IPS DF 6.9 (cell line): ENCODE data around the gene RPL13.

ENCODE experiments used
- DNase-seq: peaks from one replicate; pipeline ENCODE4 v3.0.0-alpha.2; 2013; ENCODE audit warnings: low read depth, low spot score
- H3K27ac ChIP-seq: one replicate; pipeline ENCODE4 v1.5.1; 2013; ENCODE audit warnings: low read length, control low read depth
- H3K27me3 ChIP-seq: 2 replicates; pipeline ENCODE4 v1.6.1; 2013; ENCODE audit warnings: mild to moderate bottlenecking, low read length; ENCODE audit not compliant: control insufficient read depth, insufficient read depth
- H3K36me3 ChIP-seq: 2 replicates; pipeline ENCODE4 v1.6.1; 2013; ENCODE audit warnings: low read length; ENCODE audit not compliant: control insufficient read depth, insufficient read depth
- H3K4me1 ChIP-seq: 2 replicates; pipeline ENCODE4 v1.6.1; 2013; ENCODE audit warnings: low read length; ENCODE audit not compliant: control insufficient read depth, insufficient read depth
- H3K4me3 ChIP-seq: 2 replicates; pipeline ENCODE4 v1.5.1; 2013; ENCODE audit warnings: mild to moderate bottlenecking, low read length
- H3K9me3 ChIP-seq: 2 replicates; pipeline ENCODE4 v1.6.1; 2013; ENCODE audit warnings: low read length, inconsistent platforms; ENCODE audit not compliant: control insufficient read depth, insufficient read depth
- WGBS: extraction: QIAGEN DNeasy Blood & Tissue Kit; methylation state at CpG from one replicate; pipeline ENCODE4 v1.1.7; 2013; ENCODE audit warnings: mixed read lengths, missing lambda C conversion rate; ENCODE audit not compliant: insufficient read length, insufficient coverage; 5-methylcytosine and 5-hydroxymethylcytosine counted together

RPL13 gene

DNA sequence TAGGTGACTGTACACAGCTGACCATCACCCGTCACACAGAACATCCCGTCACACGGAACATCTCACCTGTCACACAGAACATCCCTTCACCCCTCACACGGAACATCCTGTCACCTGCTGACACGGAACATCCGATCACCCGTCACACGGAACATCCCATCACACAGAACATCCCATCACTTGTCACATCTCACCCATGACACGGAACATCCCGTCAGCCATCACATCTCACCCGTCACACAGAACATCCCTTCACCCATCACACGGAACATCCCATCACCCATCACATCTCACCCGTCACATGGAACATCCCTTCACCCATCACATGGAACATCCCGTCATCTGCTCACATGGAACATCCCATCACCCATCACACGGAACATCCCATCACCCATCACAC is 18.9 kb downstream of the RPL13 start:
- Histone ChIP-seq H3K36me3 (peaks cover 11% of the 10 kb centered on the region), H3K27ac (no peak overlapping the region), H3K4me3 (no peak overlapping the region), H3K4me1 (no peaks in the 10 kb centered on the region; the same call in 1 of the 2 replicates), H3K9me3 (no peaks in the 10 kb centered on the region), H3K27me3 (peaks cover 4% of the 10 kb centered on the region; the same call in 1 of the 2 replicates)
- no peak for DNase-seq
- WGBS, result 50% methylated on average over 2 of the region's 15 CpGs

DNA sequence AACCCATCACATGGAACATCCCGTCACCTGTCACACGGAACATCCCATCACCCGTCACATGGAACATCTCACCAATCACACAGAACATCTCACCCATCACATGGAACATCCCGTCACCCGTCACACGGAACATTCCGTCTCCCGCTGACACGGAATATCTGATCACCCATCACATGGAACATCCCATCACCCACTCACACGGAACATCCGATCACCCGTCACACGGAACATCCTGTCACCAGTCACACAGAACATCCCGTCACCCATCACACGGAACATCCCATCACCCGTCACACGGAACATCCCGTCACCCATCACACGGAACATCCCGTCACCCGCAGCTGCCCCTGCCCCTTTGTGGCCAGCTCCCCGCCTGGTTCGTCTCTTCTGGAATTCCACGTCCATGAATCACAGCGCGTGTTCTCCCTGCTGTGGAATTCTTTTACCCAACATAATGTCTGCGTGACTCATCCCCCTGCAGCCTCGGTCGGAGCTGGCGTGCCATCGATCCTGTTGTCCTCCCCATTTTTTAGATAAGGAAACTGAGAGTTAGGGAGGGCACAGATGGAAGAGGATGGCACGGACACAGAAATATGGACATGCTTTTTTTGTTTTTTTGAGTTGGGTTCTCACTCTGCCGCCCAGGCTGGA is 20.7 kb downstream of the RPL13 start:
- Histone ChIP-seq H3K4me1 (no peaks in the 10 kb centered on the region; the same call in 1 of the 2 replicates), H3K9me3 (no peaks in the 10 kb centered on the region), H3K27me3 (peaks cover 2% of the 10 kb centered on the region; the same call in 1 of the 2 replicates), H3K36me3 (peaks cover 11% of the 10 kb centered on the region), H3K27ac (no peak overlapping the region), H3K4me3 (no peak overlapping the region)
- DNase-seq, result no peak
- WGBS, result no CpG with 5 or more reads among the region's 33 CpGs

DNA sequence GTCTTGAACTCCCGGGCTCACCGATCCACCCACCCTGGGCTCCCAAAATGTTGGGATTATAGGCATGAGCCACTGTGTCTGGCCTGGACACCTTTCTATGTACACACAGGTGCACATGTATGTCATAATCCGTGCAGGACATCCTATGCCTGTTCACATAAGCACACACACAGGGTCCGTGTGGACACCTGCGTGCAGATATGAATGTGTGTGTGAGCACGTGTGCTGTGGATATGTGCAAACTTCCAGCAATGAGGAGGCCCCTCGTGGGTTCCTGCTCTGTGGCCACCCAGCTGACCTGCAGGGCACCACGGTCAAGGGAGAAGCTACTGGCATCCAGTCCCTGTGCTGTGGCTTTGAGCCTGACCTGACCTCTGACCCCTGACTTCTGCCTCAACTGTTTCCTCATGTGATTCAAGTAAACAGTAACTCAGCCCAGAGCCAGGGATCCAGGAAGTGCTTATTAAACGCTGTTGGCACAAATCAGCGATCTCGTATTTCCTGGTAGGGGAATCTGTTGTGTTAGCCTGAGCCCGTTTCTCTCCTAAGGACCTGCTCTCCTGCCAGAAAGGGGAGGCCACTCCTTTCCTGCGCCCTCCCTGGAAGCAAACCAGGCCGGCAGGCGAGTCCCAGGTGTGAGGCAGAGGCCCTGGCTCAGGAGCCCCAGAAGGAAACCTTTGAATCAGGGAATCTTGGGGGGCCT is 21.5 kb downstream of the RPL13 start:
- H3K9me3 ChIP-seq, result no peaks in the 10 kb centered on the region
- no peak overlapping the region for H3K27ac ChIP-seq
- peaks cover 11% of the 10 kb centered on the region for H3K36me3 ChIP-seq
- H3K4me1 ChIP-seq, result no peaks in the 10 kb centered on the region
- no peaks in the 10 kb centered on the region for H3K27me3 ChIP-seq
- no peak for DNase-seq
- H3K4me3 ChIP-seq, result no peak overlapping the region
- no CpG with 5 or more reads among the region's 15 CpGs for WGBS

- no peaks in the 10 kb centered on the region for H3K27me3 ChIP-seq
- H3K9me3 ChIP-seq, result no peaks in the 10 kb centered on the region
- H3K4me3 ChIP-seq, result no peak overlapping the region
- H3K4me1 ChIP-seq, result no peaks in the 10 kb centered on the region
- no CpG with 5 or more reads among the region's 19 CpGs for WGBS
- peaks cover 11% of the 10 kb centered on the region for H3K36me3 ChIP-seq
- DNase-seq, result no peak
- H3K27ac ChIP-seq, result no peak overlapping the region
Observed at GRCh38 chr16:89582614-89583196, 22.2 kb downstream of the RPL13 start.

DNA sequence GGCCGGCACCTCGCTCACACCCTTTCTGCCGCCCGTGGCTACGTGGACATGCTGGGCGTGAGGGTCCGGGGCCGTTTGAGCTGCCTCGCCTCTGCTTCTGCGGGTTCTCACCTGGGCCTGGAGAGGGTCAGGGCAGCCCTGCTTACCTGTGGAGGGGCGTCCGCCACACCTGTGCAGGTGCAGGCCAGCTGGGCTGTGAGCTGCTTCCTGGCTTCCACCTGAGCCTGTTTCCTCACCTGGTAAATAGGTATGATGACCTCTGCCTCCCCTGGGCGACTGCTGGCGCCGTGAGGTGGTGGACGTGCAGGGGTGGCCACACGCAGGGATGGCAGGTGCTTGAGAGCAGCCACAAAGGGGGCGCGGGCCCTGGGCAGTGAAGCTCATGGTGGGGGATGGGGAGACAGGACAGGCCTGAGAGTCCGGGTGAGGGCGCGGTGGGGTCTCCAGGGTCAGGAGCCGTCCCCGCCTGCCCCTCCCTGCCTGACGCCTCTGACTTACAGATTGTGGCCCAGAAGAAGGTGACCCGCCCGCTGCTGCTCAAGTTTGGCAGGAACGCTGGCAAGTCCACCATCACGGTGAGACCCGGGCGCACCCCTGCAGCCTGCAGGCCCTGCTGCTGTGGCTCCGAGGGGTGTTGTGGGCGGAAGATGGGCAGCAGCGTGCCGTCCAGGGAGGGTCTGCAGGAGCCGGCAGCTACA is 22.9 kb downstream of the RPL13 start:
- no peak overlapping the region for H3K27ac ChIP-seq
- peaks cover 11% of the 10 kb centered on the region for H3K36me3 ChIP-seq
- no peak for DNase-seq
- H3K27me3 ChIP-seq, result no peaks in the 10 kb centered on the region
- H3K9me3 ChIP-seq, result no peaks in the 10 kb centered on the region
- H3K4me1 ChIP-seq, result no peaks in the 10 kb centered on the region
- H3K4me3 ChIP-seq, result no peak overlapping the region
- WGBS, result no CpG with 5 or more reads among the region's 36 CpGs

- no CpG with 5 or more reads among the region's 49 CpGs for WGBS
- H3K27ac ChIP-seq, result no peak overlapping the region
- H3K9me3 ChIP-seq, result no peaks in the 10 kb centered on the region
- peaks cover 11% of the 10 kb centered on the region for H3K36me3 ChIP-seq
- no peaks in the 10 kb centered on the region for H3K4me1 ChIP-seq
- DNase-seq, result no peak
- H3K27me3 ChIP-seq, result no peaks in the 10 kb centered on the region
- H3K4me3 ChIP-seq, result no peak overlapping the region
Observed at GRCh38 chr16:89583895-89584644, 23.6 kb downstream of the RPL13 start.

DNA sequence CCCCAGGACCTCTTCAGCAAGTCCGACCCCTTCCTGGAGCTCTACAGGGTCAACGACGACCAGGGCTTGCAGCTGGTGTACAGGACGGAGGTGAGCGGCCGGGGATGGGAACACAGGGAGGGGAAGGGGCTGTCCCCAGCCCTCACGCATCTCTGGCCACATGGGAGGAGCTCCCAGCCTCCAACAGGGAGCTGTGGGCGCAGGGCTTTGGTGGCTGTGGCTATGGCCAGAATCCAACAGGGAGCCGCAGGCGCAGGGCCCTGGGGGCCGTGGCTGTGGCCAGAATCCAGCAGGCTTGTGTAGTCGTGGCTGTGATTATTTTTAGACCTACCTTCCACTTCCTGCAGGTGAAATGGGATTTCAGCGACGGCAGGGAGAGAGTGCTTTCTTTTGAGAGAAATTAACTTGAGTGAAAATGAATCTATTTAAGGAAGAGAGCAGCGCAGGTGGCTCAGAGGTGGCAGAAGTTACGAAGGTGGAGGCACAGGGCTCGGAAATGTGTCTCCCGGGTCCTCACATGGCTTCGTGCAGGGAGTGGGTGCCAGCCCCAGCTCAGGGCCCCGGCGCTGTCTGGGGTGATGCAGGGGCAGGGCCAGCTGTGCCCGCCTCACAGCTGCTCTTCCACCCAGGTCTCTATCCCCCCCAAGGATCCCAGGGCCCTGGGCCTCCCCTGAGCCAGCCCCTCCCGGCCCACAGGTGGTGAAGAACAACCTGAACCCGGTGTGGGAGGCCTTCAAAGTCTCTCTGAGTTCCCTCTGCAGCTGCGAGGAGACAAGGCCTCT is 24.5 kb downstream of the RPL13 start:
- Histone ChIP-seq H3K27me3 (no peaks in the 10 kb centered on the region), H3K27ac (no peak overlapping the region), H3K9me3 (no peaks in the 10 kb centered on the region), H3K36me3 (peaks cover 8% of the 10 kb centered on the region), H3K4me3 (no peak overlapping the region), H3K4me1 (no peaks in the 10 kb centered on the region)
- WGBS, result no CpG with 5 or more reads among the region's 25 CpGs
- DNase-seq, result no peak

DNA sequence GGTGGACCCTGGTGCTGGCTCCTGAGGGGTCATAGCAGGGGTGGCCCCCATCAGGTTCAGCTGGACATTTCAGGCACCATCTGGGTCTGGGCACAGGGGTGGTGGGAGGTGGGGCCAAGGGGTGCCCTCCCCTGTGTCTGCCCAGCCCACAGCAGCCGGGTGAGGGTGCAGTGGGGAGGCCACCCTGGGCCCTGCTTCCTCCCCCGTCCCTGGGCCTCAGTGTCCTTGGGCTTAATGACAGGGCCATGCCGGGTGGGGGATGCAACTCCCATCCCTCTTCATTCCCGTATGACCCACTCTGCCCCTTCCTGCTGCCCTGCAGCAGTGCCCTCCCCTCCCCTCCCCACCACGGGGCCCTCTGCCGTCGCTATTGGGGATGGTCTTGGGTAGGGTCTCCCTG is 25.7 kb downstream of the RPL13 start:
- Histone ChIP-seq H3K4me3 (no peak overlapping the region), H3K27me3 (no peaks in the 10 kb centered on the region), H3K36me3 (peaks cover 5% of the 10 kb centered on the region; the same call in 1 of the 2 replicates), H3K9me3 (no peaks in the 10 kb centered on the region), H3K27ac (no peak overlapping the region), H3K4me1 (no peaks in the 10 kb centered on the region)
- WGBS, result no CpG with 5 or more reads among the region's 7 CpGs
- no peak for DNase-seq

- no peaks in the 10 kb centered on the region for H3K27me3 ChIP-seq
- no peaks in the 10 kb centered on the region for H3K4me1 ChIP-seq
- H3K36me3 ChIP-seq, result peaks cover 5% of the 10 kb centered on the region; the same call in 1 of the 2 replicates
- no peak overlapping the region for H3K4me3 ChIP-seq
- no peaks in the 10 kb centered on the region for H3K9me3 ChIP-seq
- no peak overlapping the region for H3K27ac ChIP-seq
- no CpG with 5 or more reads among the region's 25 CpGs for WGBS
- DNase-seq, result no peak
Observed at GRCh38 chr16:89586853-89587252, 26.4 kb downstream of the RPL13 start.
